RWPE2 (cell line): ENCODE measurements around the gene EFNB2.
A peak's percentile ranks its signal among the peaks of the same experiment; 100 is the strongest.

ENCODE experiments used
- ATAC-seq: fragments of 200-7000 bp; cut with Tn5 transposase; 3 replicates; pipeline ENCODE4 v1.9.1; 2021; ENCODE audit warnings: low read depth
- DNase-seq: peaks from one replicate; pipeline ENCODE4 v3.0.0-alpha.2; 2020; ENCODE audit warnings: low spot score
- H3K27ac ChIP-seq: fragments of 450-650 bp; 2 replicates; pipeline ENCODE4 v1.5.1; 2017; ENCODE audit warnings: mild to moderate bottlenecking; ENCODE audit not compliant: poor library complexity, severe bottlenecking
- H3K27me3 ChIP-seq: fragments of 250-450 bp; sonication (Bioruptor Pico); 2 replicates; pipeline ENCODE4 v1.5.1; 2021; ENCODE audit warnings: mild to moderate bottlenecking, moderate library complexity; ENCODE audit not compliant: insufficient read depth, poor library complexity, severe bottlenecking
- H3K36me3 ChIP-seq: fragments of 250-450 bp; sonication (Bioruptor Pico); 2 replicates; pipeline ENCODE4 v1.5.1; 2020; ENCODE audit warnings: low read depth, mild to moderate bottlenecking, moderate library complexity
- H3K4me1 ChIP-seq: fragments of 250-450 bp; sonication (Bioruptor Pico); 2 replicates; pipeline ENCODE4 v1.5.1; 2021; ENCODE audit warnings: mild to moderate bottlenecking, moderate library complexity; ENCODE audit not compliant: insufficient read depth, poor library complexity, severe bottlenecking
- H3K4me3 ChIP-seq: fragments of 250-450 bp; sonication (Bioruptor Pico); 2 replicates; pipeline ENCODE4 v1.5.1; 2021; ENCODE audit warnings: mild to moderate bottlenecking, moderate library complexity; ENCODE audit not compliant: severe bottlenecking
- H3K9me3 ChIP-seq: fragments of 250-450 bp; sonication (Bioruptor Pico); 2 replicates; pipeline ENCODE4 v1.5.1; 2021; ENCODE audit warnings: mild to moderate bottlenecking, moderate library complexity; ENCODE audit not compliant: severe bottlenecking
- TF ChIP-seq, protein P1 (sequence below): fragments of 450-650 bp; IDR thresholded peaks from one replicate; pipeline ENCODE4 v1.5.1; 2017; ENCODE audit warnings: mild to moderate bottlenecking, moderate library complexity; ENCODE audit not compliant: poor library complexity, severe bottlenecking

EFNB2 gene

DNA sequence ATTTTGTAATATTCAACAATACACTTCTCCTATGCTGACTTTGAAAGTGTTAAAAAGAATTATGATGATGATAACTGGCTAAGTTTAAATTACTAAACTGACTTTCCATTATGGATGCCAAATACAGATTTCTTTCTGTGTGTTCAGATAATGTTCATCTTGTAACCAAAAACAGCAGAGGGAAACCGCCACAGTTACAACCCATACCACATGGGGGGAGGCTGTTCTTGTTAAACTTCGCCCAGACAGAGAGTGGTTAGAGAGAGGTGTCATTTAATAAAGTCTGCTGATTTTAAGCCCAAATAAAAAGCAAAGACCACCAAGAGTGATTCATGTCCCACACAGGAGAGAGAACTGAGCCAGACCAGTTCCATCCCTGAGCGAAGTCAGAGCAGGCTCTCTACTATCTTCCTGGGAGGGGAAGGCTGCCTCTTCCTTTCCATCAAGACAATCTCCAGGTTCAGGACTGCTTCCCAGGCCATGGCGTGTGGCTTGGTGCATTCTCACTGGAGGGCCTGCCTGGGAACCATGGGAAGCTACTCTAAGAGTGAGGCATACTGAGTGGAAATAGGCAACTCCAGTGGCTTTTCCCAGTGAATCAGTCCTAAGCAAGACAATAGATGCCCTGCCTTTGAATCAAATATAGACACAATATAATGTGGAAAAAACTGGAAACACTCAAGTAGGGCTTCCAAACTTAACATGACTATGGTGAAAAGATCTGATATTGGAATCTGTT is 18.2 kb downstream of the EFNB2 start:
- ATAC-seq, result no peak
- H3K36me3 ChIP-seq, result peaks cover 55% of the 10 kb centered on the region

DNA sequence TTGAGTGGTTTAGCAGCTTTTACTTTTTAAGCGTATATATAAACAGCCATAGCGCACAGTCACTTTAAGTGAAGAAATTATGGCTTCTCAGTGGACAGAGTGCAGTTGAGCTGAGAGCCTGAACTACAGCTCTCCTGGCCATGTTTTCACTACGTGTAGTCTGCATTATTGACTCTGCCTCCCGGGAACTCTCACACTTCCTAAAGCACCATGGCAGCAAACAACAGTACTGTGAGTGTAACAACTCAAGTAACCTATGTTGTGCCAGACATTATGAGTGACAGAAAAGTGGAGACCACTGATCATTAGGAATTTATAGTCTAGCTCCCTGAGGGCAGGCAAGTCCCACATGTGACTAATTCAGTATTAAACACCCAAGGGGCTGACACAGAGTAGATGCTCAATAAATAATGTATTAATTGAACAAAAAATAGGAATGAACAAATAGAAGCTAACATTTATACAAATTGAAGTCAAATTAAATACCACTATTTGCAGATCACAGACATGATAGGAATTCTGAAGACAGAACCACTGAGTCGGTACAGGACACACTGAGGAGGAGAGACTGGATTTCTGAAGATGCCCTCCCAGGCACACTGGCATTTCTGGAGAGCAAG is 19.7 kb downstream of the EFNB2 start:
- TF ChIP-seq, protein P1, sequence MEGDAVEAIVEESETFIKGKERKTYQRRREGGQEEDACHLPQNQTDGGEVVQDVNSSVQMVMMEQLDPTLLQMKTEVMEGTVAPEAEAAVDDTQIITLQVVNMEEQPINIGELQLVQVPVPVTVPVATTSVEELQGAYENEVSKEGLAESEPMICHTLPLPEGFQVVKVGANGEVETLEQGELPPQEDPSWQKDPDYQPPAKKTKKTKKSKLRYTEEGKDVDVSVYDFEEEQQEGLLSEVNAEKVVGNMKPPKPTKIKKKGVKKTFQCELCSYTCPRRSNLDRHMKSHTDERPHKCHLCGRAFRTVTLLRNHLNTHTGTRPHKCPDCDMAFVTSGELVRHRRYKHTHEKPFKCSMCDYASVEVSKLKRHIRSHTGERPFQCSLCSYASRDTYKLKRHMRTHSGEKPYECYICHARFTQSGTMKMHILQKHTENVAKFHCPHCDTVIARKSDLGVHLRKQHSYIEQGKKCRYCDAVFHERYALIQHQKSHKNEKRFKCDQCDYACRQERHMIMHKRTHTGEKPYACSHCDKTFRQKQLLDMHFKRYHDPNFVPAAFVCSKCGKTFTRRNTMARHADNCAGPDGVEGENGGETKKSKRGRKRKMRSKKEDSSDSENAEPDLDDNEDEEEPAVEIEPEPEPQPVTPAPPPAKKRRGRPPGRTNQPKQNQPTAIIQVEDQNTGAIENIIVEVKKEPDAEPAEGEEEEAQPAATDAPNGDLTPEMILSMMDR, result no peak
- H3K36me3 ChIP-seq, result peaks cover 62% of the 10 kb centered on the region
- no peak for DNase-seq

More for the DNA sequence above, 18.2 kb downstream of the EFNB2 start:
- TF ChIP-seq, protein P1, result no peak
- no peaks in the 10 kb centered on the region for H3K27me3 ChIP-seq
- H3K27ac ChIP-seq, result no peak overlapping the region
- peaks cover 56% of the 10 kb centered on the region for H3K4me1 ChIP-seq
- no peak overlapping the region for H3K4me3 ChIP-seq
- no peak for DNase-seq
- no peaks in the 10 kb centered on the region for H3K9me3 ChIP-seq

DNA sequence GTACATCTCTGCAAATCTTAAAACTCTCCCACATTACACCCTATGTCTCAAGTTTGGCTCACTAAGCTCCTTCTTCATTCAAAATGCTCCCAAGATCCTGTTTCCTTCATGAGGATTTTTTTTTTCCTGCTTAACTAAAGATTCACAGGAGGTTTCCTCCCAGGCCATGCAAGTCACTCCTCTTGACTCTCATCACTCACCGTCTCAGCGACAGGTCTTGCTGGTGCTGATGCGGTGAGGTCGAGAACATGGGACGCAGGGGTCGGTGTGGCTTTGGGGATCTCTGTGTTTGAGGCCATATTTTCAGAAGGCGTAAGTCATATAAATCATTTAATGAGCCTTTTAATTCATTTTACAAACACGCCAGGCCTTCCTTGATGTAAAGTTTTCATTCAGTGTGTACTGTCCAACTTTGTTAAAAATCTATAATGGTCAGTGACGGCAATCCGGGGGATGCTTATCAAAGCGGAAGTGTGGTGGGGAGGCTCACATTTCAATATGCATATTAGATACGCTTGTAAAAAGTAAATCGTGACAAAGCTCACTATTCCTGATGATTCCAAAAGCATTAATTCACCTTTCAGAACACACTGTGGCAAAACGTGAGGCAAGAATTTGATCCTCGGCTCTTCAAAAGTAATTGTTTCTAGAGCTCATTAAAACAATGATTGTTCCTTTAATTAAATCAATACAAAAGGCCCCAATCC is 20.4 kb downstream of the EFNB2 start:
- no peaks in the 10 kb centered on the region for H3K27me3 ChIP-seq
- DNase-seq (no peak), ATAC-seq (no peak)
- no peaks in the 10 kb centered on the region for H3K9me3 ChIP-seq
- H3K27ac ChIP-seq, result peak overlapping the region; percentile 32
- H3K4me1 ChIP-seq, result peaks cover 40% of the 10 kb centered on the region
- H3K4me3 ChIP-seq, result no peak overlapping the region
- H3K36me3 ChIP-seq, result peaks cover 62% of the 10 kb centered on the region
- TF ChIP-seq, protein P1, result no peak

More for the DNA sequence above, 19.7 kb downstream of the EFNB2 start:
- H3K27me3 ChIP-seq, result no peaks in the 10 kb centered on the region
- no peak for ATAC-seq
- H3K27ac ChIP-seq, result no peak overlapping the region
- no peaks in the 10 kb centered on the region for H3K9me3 ChIP-seq
- H3K4me1 ChIP-seq, result peaks cover 41% of the 10 kb centered on the region
- H3K4me3 ChIP-seq, result no peak overlapping the region

DNA sequence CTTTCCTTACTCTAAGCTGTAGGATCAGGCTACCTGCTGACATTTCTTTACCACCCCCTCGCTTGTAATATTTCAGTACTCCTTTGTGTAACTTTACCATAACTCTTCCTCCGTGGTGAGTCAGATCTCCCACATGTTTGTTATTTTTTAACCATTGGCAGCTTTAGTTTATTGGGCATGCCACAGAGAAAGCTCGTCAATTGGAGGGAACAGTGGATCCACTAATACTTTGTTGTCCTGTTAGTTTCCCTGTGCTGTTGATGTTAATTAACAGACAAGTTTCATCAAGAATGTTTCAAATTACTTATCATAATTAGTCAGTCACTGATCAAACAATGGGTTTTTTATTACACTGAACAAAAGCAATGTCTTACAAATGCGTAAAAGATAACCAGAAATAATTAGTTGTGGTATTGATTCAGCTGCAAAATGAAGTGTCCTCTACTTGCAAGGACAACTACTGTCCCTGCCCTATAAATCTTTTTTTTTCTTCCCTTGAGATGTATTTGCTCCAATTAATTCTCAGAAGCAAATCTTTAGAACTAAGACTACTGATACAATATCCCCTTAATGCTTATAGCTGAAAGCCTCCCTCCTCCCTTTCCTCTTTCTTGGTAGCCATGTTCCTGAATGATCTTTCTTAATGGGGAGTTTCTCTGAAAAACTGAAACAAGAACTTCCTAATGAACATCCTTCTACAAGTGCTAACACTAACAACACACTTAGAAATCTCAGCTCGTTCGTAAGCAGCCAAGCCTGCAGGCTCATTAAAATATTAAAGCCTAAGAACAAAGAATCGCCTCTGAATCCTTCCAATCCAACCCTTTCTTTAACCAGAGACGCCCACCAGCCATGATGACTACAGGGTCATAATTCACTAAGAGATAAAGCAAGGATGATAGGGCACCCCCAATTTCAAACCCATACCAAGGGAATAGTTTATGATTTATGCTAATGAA is 22.2 kb downstream of the EFNB2 start:
- Histone ChIP-seq H3K9me3 (no peaks in the 10 kb centered on the region), H3K27me3 (no peaks in the 10 kb centered on the region), H3K4me3 (no peak overlapping the region), H3K4me1 (peaks cover 55% of the 10 kb centered on the region), H3K36me3 (peaks cover 62% of the 10 kb centered on the region), H3K27ac (peak overlapping the region; percentile 32)
- ATAC-seq, result peak; percentile 52
- TF ChIP-seq, protein P1, result no peak
- no peak for DNase-seq
